T-helper 9 cell (primary cell): Measurements from ENCODE around the gene UBE3B.

Experiments
- DNase-seq: peaks from one replicate; pipeline ENCODE4 v3.0.0-alpha.2; 2020

UBE3B gene

GRCh38 chr12:109500406-109501185 is 23.2 kb downstream of the UBE3B start:
- DNase-seq: no peak

- DNase-seq: no peak
Observed at GRCh38 chr12:109501299-109501698, 23.9 kb downstream of the UBE3B start.

GRCh38 chr12:109502332-109502731 is 24.9 kb downstream of the UBE3B start:
- DNase-seq: no peak

- DNase-seq: no peak
Observed at GRCh38 chr12:109503611-109504010, 26.2 kb downstream of the UBE3B start.

- no peak for DNase-seq
Observed at GRCh38 chr12:109504068-109504467, 26.6 kb downstream of the UBE3B start.

- DNase-seq: no peak
Observed at GRCh38 chr12:109510196-109510595, 32.8 kb downstream of the UBE3B start.

- DNase-seq: no peak
Observed at GRCh38 chr12:109512608-109513007, 35.2 kb downstream of the UBE3B start.

- no peak for DNase-seq
Observed at GRCh38 chr12:109513051-109513450, 35.6 kb downstream of the UBE3B start.

- no peak for DNase-seq
Observed at GRCh38 chr12:109513977-109514376, 36.5 kb downstream of the UBE3B start.

GRCh38 chr12:109517619-109518018 is 40.2 kb downstream of the UBE3B start:
- DNase-seq: no peak

GRCh38 chr12:109518820-109519665 is 41.6 kb downstream of the UBE3B start:
- peak; percentile 44 for DNase-seq

GRCh38 chr12:109519787-109520186 is 42.4 kb downstream of the UBE3B start:
- no peak for DNase-seq

- no peak for DNase-seq
Observed at GRCh38 chr12:109521831-109522230, 44.4 kb downstream of the UBE3B start.

- no peak for DNase-seq
Observed at GRCh38 chr12:109523071-109523470, 45.6 kb downstream of the UBE3B start.

- no peak for DNase-seq
Observed at GRCh38 chr12:109523504-109523903, 46.1 kb downstream of the UBE3B start.

GRCh38 chr12:109524466-109525278 is 47.2 kb downstream of the UBE3B start:
- DNase-seq: no peak

GRCh38 chr12:109525279-109525585 is 47.8 kb downstream of the UBE3B start:
- DNase-seq: no peak

- no peak for DNase-seq
Observed at GRCh38 chr12:109527489-109528123, 50.2 kb downstream of the UBE3B start.

GRCh38 chr12:109529691-109530640 is 52.5 kb downstream of the UBE3B start:
- no peak for DNase-seq

GRCh38 chr12:109531411-109531810 is 54.0 kb downstream of the UBE3B start:
- no peak for DNase-seq

- no peak for DNase-seq
Observed at GRCh38 chr12:109532721-109533486, 55.5 kb downstream of the UBE3B start.
